ENCODE results near the gene GYG1. TPM values are rescaled to one million over a fixed set of nuclear protein-coding genes. Genes with fewer than 3 reads are reported as not detected.

Gene GYG1
- total RNA-seq, 4 donors from 2014 or later: 19.8 to 89.8 (median 35.3) TPM

DNA sequence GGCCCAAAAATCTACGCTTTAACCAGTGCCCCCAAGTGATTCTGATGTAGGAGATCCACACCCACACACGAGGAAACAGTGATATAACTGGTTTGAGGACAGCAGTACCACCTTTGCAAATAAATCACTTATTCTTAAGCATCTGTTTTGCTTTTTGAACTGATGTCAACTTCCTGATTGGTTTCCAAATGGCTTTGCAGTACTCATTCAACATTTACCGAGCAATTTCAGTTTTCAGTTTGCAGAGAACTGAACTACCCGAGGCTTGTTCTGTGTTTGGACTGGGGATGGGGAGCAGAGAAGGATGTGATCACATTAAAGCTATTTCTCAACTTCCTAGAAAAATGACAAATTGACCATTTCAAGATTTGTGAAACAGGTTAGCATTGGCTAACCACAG, 1.1 kb upstream of the GYG1 start:
- 22 to 33% methylated on average over 3 to 4 of the region's 4 CpGs for WGBS, 2 donors (ENCODE audit: low coverage in 1 of 2)
- no peaks in the 10 kb centered on the region for H3K9me3 ChIP-seq
- H3K4me3 ChIP-seq: no peak overlapping the region
- H3K4me1 ChIP-seq: peaks cover 0 to 25% (median 13%) of the 10 kb centered on the region in 4 donors
- DNase-seq: no peak
- TF ChIP-seq POLR2AphosphoS5 (IDR thresholded peaks at IDR 0.05) (no peak), POLR2A (IDR thresholded peaks at IDR 0.05) (no peak), EP300 (IDR thresholded peaks at IDR 0.05; ENCODE audit: low read depth) (no peak)
- TF ChIP-seq, protein P1, sequence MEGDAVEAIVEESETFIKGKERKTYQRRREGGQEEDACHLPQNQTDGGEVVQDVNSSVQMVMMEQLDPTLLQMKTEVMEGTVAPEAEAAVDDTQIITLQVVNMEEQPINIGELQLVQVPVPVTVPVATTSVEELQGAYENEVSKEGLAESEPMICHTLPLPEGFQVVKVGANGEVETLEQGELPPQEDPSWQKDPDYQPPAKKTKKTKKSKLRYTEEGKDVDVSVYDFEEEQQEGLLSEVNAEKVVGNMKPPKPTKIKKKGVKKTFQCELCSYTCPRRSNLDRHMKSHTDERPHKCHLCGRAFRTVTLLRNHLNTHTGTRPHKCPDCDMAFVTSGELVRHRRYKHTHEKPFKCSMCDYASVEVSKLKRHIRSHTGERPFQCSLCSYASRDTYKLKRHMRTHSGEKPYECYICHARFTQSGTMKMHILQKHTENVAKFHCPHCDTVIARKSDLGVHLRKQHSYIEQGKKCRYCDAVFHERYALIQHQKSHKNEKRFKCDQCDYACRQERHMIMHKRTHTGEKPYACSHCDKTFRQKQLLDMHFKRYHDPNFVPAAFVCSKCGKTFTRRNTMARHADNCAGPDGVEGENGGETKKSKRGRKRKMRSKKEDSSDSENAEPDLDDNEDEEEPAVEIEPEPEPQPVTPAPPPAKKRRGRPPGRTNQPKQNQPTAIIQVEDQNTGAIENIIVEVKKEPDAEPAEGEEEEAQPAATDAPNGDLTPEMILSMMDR (IDR thresholded peaks at IDR 0.05): no peak
- H3K27ac ChIP-seq: peak overlapping the region in 3 of 4 donors; percentile 96 to 98 (median 98)
- intact Hi-C loops (cut with DNase I; ENCODE audit: low total_unique reads) (no loop called here), in situ Hi-C loops (cut with MboI; ENCODE audit: low pct_ligation_motif_present in 1 of 4, low pct_unique_long_range_greater_than_20kb in 1 of 4, low sequenced_read_pairs in 3 of 4) (no loop called here)
- no peaks in the 10 kb centered on the region for H3K27me3 ChIP-seq
- peaks cover 0 to 6% (median under 1%) of the 10 kb centered on the region in 4 donors for H3K36me3 ChIP-seq

DNA sequence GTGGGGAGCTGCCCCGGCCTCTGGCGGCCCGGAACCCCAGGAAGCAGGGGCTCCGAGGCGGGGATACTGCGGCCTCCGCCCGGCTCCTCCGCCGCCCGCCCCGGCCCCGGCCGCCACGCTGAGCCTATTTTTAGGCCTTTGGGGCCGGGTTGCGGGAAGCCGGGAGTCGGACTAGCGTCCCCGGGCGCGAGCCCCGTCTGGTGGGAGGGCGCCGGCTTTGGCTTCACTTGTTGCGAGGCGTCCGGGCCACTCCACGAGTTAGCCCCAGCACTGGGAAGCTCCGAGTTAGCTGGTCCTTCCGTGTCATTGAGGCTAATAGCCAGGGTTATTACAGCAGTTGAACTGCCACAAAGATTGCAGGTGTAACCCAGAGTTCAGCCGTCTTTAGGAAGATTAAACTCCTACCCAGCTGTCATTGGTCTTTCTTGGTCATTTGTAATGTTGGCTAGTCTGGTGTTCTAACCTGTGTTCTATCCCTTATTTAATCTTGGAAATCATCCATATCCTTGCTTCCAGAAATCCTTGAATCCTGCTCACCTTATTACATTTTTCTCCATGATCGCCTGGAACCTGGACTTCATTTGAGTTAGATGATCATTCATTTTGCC, 791 bp downstream of the GYG1 start:
- H3K27ac ChIP-seq: peak overlapping the region; percentile 96 to 98 (median 98)
- intact Hi-C loops (cut with DNase I; ENCODE audit: low total_unique reads): no loop called here
- no peaks in the 10 kb centered on the region for H3K27me3 ChIP-seq
- peaks cover 0 to 18% (median 8%) of the 10 kb centered on the region in 4 donors for H3K36me3 ChIP-seq
- in situ Hi-C loops (cut with MboI; ENCODE audit: low pct_ligation_motif_present in 1 of 4, low pct_unique_long_range_greater_than_20kb in 1 of 4, low sequenced_read_pairs in 3 of 4): no loop called here
- peaks cover 0 to 25% (median 13%) of the 10 kb centered on the region in 4 donors for H3K4me1 ChIP-seq
- peak overlapping the region; percentile 78 to 92 (median 92) for H3K4me3 ChIP-seq
- no peaks in the 10 kb centered on the region for H3K9me3 ChIP-seq
- 5 to 40% methylated on average over 1 to 20 of the region's 34 CpGs for WGBS, 2 donors (ENCODE audit: low coverage in 1 of 2)
- TF ChIP-seq POLR2AphosphoS5 (IDR thresholded peaks at IDR 0.05) (no peak), EP300 (IDR thresholded peaks at IDR 0.05; ENCODE audit: low read depth) (no peak), POLR2A (IDR thresholded peaks at IDR 0.05) (no peak)
- TF ChIP-seq, protein P1 (IDR thresholded peaks at IDR 0.05): no peak
- peak; percentile 53 for DNase-seq

DNA sequence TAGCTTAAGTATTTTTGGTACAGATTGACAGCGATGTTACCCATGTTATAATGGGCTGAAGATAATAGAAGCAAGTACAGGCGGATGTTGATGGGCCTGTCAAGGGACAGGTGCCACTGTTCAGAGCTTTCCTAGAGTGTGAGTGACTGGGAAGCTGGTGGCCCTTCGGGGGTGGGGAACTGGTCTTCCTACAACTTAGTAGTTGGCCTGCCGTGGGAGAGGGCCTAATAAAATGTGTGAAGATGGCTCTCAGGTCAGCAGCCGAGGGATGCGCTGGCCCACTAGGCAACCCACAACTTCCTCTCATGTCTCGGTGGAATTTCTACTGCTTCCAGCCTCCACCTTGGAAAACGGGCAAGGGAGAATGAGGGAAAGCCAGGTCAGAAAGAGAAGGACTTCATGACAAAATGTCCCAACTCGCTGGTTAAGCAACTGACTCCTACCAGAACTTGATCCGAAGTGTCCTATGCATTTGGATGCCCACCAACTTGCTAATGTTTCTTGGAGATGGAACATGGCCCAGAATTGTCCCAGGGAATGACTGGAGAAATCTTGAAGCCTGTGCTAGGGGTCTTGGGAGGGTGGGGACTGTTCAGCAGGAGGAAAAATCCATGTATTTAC, 1.4 kb downstream of the GYG1 start:
- in situ Hi-C loops (cut with MboI; ENCODE audit: low pct_ligation_motif_present in 1 of 4, low pct_unique_long_range_greater_than_20kb in 1 of 4, low sequenced_read_pairs in 3 of 4): no loop called here
- DNase-seq: no peak

DNA sequence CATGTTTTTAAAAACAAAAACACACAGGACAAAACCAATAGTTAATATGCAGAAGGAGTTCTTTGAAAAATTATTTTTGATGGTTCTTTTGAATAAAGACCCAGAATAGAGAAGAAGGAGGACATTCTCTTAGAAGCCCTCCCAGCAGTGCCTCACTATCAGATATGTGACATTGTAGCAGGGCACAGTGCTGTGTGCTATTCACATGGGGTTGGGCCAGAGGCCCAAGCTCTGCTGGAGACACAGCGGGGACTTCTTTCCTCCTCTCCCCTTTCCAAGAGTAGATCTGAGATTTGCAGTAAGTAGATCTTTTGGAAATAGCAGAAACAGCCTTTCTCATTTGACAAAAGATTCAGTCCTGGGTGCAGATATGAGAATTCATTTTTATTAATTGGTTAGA, 6.3 kb downstream of the GYG1 start:
- Histone ChIP-seq H3K27me3 (no peaks in the 10 kb centered on the region), H3K36me3 (peaks cover 0 to 25% (median 9%) of the 10 kb centered on the region in 4 donors), H3K9me3 (no peaks in the 10 kb centered on the region), H3K4me3 (no peak overlapping the region), H3K4me1 (peaks cover 0 to 18% (median 10%) of the 10 kb centered on the region in 4 donors), H3K27ac (no peak overlapping the region)
- DNase-seq: no peak
- in situ Hi-C loops (cut with MboI; ENCODE audit: low pct_ligation_motif_present in 1 of 4, low pct_unique_long_range_greater_than_20kb in 1 of 4, low sequenced_read_pairs in 3 of 4): no loop called here
- TF ChIP-seq, protein P1 (IDR thresholded peaks at IDR 0.05): no peak
- TF ChIP-seq POLR2A (IDR thresholded peaks at IDR 0.05) (no peak), EP300 (IDR thresholded peaks at IDR 0.05; ENCODE audit: low read depth) (no peak), POLR2AphosphoS5 (IDR thresholded peaks at IDR 0.05) (no peak)
- WGBS, 2 donors (ENCODE audit: low coverage in 1 of 2): 86 to 90% methylated on average over 1 of the region's 1 CpG
- intact Hi-C loops (cut with DNase I; ENCODE audit: low total_unique reads): no loop called here

More for the DNA sequence above, 1.4 kb downstream of the GYG1 start:
- TF ChIP-seq, protein P1 (IDR thresholded peaks at IDR 0.05): no peak
- no peak for TF ChIP-seq POLR2AphosphoS5 (IDR thresholded peaks at IDR 0.05)
- no peak for TF ChIP-seq POLR2A (IDR thresholded peaks at IDR 0.05)
- no peak for TF ChIP-seq EP300 (IDR thresholded peaks at IDR 0.05; ENCODE audit: low read depth)
- Histone ChIP-seq H3K4me1 (peaks cover 0 to 25% (median 13%) of the 10 kb centered on the region in 4 donors), H3K27ac (peak overlapping the region; percentile 96 to 98 (median 98)), H3K27me3 (no peaks in the 10 kb centered on the region), H3K36me3 (peaks cover 0 to 20% (median 9%) of the 10 kb centered on the region in 4 donors), H3K4me3 (peak overlapping the region in 3 of 4 donors; percentile 92), H3K9me3 (no peaks in the 10 kb centered on the region)
- intact Hi-C loops (cut with DNase I; ENCODE audit: low total_unique reads): no loop called here
- 87 to 90% methylated on average over 3 to 10 of the region's 10 CpGs for WGBS, 2 donors (ENCODE audit: low coverage in 1 of 2)
